Osteocyte (in vitro differentiated cells): Measurements from ENCODE around the gene TLE2. TPM values are rescaled to one million over a fixed set of nuclear protein-coding genes. Genes with fewer than 3 reads are reported as not detected.

Source experiments
- DNase-seq: peaks from one replicate; pipeline ENCODE4 v3.0.0; 2021; ENCODE audit warnings: mixed read lengths; ENCODE audit not compliant: unreplicated experiment; ENCODE audit errors: extremely low spot score
- H3K27ac Mint-ChIP-seq: one replicate; pipeline ENCODE4 v1.8.0; 2021; ENCODE audit warnings: mild to moderate bottlenecking, mixed read lengths; ENCODE audit not compliant: unreplicated experiment
- H3K27me3 Mint-ChIP-seq: one replicate; pipeline ENCODE4 v1.8.0; 2021; ENCODE audit warnings: mixed read lengths; ENCODE audit not compliant: unreplicated experiment
- H3K36me3 Mint-ChIP-seq: one replicate; pipeline ENCODE4 v1.8.0; 2021; ENCODE audit warnings: mixed read lengths; ENCODE audit not compliant: unreplicated experiment
- H3K4me1 Mint-ChIP-seq: one replicate; pipeline ENCODE4 v1.8.0; 2021; ENCODE audit warnings: mixed read lengths; ENCODE audit not compliant: unreplicated experiment
- H3K4me3 Mint-ChIP-seq: one replicate; pipeline ENCODE4 v1.8.0; 2021; ENCODE audit warnings: mild to moderate bottlenecking, moderate library complexity, mixed read lengths; ENCODE audit not compliant: unreplicated experiment
- H3K9me3 Mint-ChIP-seq: one replicate; pipeline ENCODE4 v1.8.0; 2021; ENCODE audit warnings: mixed read lengths; ENCODE audit not compliant: unreplicated experiment
- CTCF ChIP-seq: fragments of 200-600 bp; sonication (generic); IDR thresholded peaks from 2 replicates; pipeline ENCODE4 v1.5.0; 2021; ENCODE audit warnings: antibody characterized with exemption, mild to moderate bottlenecking, moderate library complexity
- total RNA-seq: library from RNA; stranded (reverse); gene quantifications from 2 replicates; pipeline ENCODE4 v1.2.1, GENCODE V29; 2021

Gene TLE2
- total RNA-seq, 1 donor from 2014 or later, result 13.2 TPM

GRCh38 chr19:3008994-3009393, 20.1 kb downstream of the TLE2 start:
- Mint-ChIP-seq H3K27ac (no peak overlapping the region), H3K36me3 (no peaks in the 10 kb centered on the region), H3K4me1 (peaks cover 5% of the 10 kb centered on the region), H3K27me3 (peaks cover 4% of the 10 kb centered on the region), H3K4me3 (no peak overlapping the region), H3K9me3 (no peaks in the 10 kb centered on the region)
- no peak for DNase-seq
- no peak for TF ChIP-seq CTCF

- H3K4me3 Mint-ChIP-seq, result no peak overlapping the region
- H3K9me3 Mint-ChIP-seq, result no peaks in the 10 kb centered on the region
- H3K27me3 Mint-ChIP-seq, result peaks cover 4% of the 10 kb centered on the region
- H3K27ac Mint-ChIP-seq, result no peak overlapping the region
- TF ChIP-seq CTCF, result no peak
- H3K4me1 Mint-ChIP-seq, result peaks cover under 1% of the 10 kb centered on the region
- DNase-seq, result no peak
- no peaks in the 10 kb centered on the region for H3K36me3 Mint-ChIP-seq
Observed at GRCh38 chr19:3007975-3008374, 21.1 kb downstream of the TLE2 start.

- TF ChIP-seq CTCF, result no peak
- H3K4me1 Mint-ChIP-seq, result no peaks in the 10 kb centered on the region
- no peaks in the 10 kb centered on the region for H3K36me3 Mint-ChIP-seq
- H3K9me3 Mint-ChIP-seq, result no peaks in the 10 kb centered on the region
- peaks cover 4% of the 10 kb centered on the region for H3K27me3 Mint-ChIP-seq
- no peak overlapping the region for H3K4me3 Mint-ChIP-seq
- no peak for DNase-seq
- no peak overlapping the region for H3K27ac Mint-ChIP-seq
Observed at GRCh38 chr19:3006075-3006767, 22.9 kb downstream of the TLE2 start.

GRCh38 chr19:3005345-3005744, 23.7 kb downstream of the TLE2 start:
- no peak for DNase-seq
- H3K27ac Mint-ChIP-seq, result no peak overlapping the region
- no peak for TF ChIP-seq CTCF
- no peaks in the 10 kb centered on the region for H3K4me1 Mint-ChIP-seq
- no peak overlapping the region for H3K4me3 Mint-ChIP-seq
- peaks cover 4% of the 10 kb centered on the region for H3K27me3 Mint-ChIP-seq
- no peaks in the 10 kb centered on the region for H3K9me3 Mint-ChIP-seq
- H3K36me3 Mint-ChIP-seq, result no peaks in the 10 kb centered on the region

GRCh38 chr19:3004522-3004921, 24.6 kb downstream of the TLE2 start:
- TF ChIP-seq CTCF, result no peak
- no peaks in the 10 kb centered on the region for H3K4me1 Mint-ChIP-seq
- no peaks in the 10 kb centered on the region for H3K36me3 Mint-ChIP-seq
- DNase-seq, result no peak
- no peaks in the 10 kb centered on the region for H3K9me3 Mint-ChIP-seq
- peaks cover 4% of the 10 kb centered on the region for H3K27me3 Mint-ChIP-seq
- H3K4me3 Mint-ChIP-seq, result no peak overlapping the region
- H3K27ac Mint-ChIP-seq, result no peak overlapping the region
